Neuronal stem cell (in vitro differentiated cells): ENCODE results near the gene RPL37A.

Source experiments
- DNase-seq: peaks from one replicate; pipeline ENCODE4 v3.0.0-alpha.2; 2013; ENCODE audit warnings: low spot score
- H2AFZ ChIP-seq: one replicate; pipeline ENCODE4 v1.6.1; 2013; ENCODE audit warnings: mild to moderate bottlenecking, low read length, inconsistent platforms
- H2AK5ac ChIP-seq: 2 replicates; pipeline ENCODE4 v1.6.1; 2013; ENCODE audit warnings: low read depth, mild to moderate bottlenecking, inconsistent platforms, low read length, moderate library complexity, mixed read lengths
- H2BK120ac ChIP-seq: 2 replicates; pipeline ENCODE4 v1.6.1; 2013; ENCODE audit warnings: low read depth, mild to moderate bottlenecking, inconsistent platforms, low read length, moderate library complexity, mixed read lengths
- H2BK12ac ChIP-seq: one replicate; pipeline ENCODE4 v1.6.1; 2013; ENCODE audit warnings: low read length, inconsistent platforms
- H2BK15ac ChIP-seq: 2 replicates; pipeline ENCODE4 v1.6.1; 2013; ENCODE audit warnings: mild to moderate bottlenecking, low read length, inconsistent platforms, mixed read lengths
- H2BK5ac ChIP-seq: one replicate; pipeline ENCODE4 v1.6.1; 2013; ENCODE audit warnings: inconsistent platforms, mild to moderate bottlenecking, low read length, moderate library complexity
- H3K14ac ChIP-seq: one replicate; pipeline ENCODE4 v1.6.1; 2013; ENCODE audit warnings: low read length, inconsistent platforms
- H3K18ac ChIP-seq: 2 replicates; pipeline ENCODE4 v1.6.1; 2013; ENCODE audit warnings: low read length, inconsistent platforms
- H3K23ac ChIP-seq: 2 replicates; pipeline ENCODE4 v1.6.1; 2013; ENCODE audit warnings: low read depth, mild to moderate bottlenecking, mixed read lengths, low read length, inconsistent platforms; ENCODE audit not compliant: poor library complexity
- H3K27ac ChIP-seq: replicated peaks from 3 replicates; pipeline ENCODE4 v1.5.1; 2013; ENCODE audit warnings: low read length, inconsistent platforms
- H3K27me3 ChIP-seq, 3 experiments: 2 replicates each; pipeline ENCODE4 v1.6.1; 2013; ENCODE audit warnings: low read length in 3 of 3, mild to moderate bottlenecking in 2 of 3, inconsistent platforms in 1 of 3, low read depth in 1 of 3, mixed read lengths in 1 of 3, moderate library complexity in 1 of 3; ENCODE audit not compliant: control insufficient read depth in 3 of 3, insufficient read depth in 3 of 3
- H3K36me3 ChIP-seq, 2 donors: replicated peaks in 1 of 2; 2 replicates each; pipeline ENCODE4 v1.6.1; 2013; ENCODE audit warnings: low read length in 2 of 2; ENCODE audit not compliant: control insufficient read depth in 2 of 2, insufficient read depth in 2 of 2
- H3K4ac ChIP-seq: 2 replicates; pipeline ENCODE4 v1.6.1; 2013; ENCODE audit warnings: inconsistent platforms, mild to moderate bottlenecking, low read length, moderate library complexity
- H3K4me1 ChIP-seq, 2 donors: 1 replicate in 1 of 2; 2 replicates in 1 of 2; pipeline ENCODE4 v1.6.1; 2013; ENCODE audit warnings: low read length in 2 of 2, low read depth in 1 of 2; ENCODE audit not compliant: control insufficient read depth in 2 of 2, insufficient read depth in 1 of 2
- H3K4me2 ChIP-seq: one replicate; pipeline ENCODE4 v1.6.1; 2013; ENCODE audit warnings: mild to moderate bottlenecking, low read length, inconsistent platforms; ENCODE audit not compliant: insufficient read depth, poor library complexity, severe bottlenecking
- H3K4me3 ChIP-seq, 2 donors: 2 replicates each; pipeline ENCODE4 v1.5.1; 2013; ENCODE audit warnings: low read length in 2 of 2, mild to moderate bottlenecking in 2 of 2, inconsistent platforms in 1 of 2, moderate library complexity in 1 of 2
- H3K79me1 ChIP-seq: one replicate; pipeline ENCODE4 v1.6.1; 2013; ENCODE audit warnings: low read depth, mild to moderate bottlenecking, inconsistent platforms, low read length, moderate library complexity
- H3K9ac ChIP-seq: one replicate; pipeline ENCODE4 v1.6.1; 2013; ENCODE audit warnings: mild to moderate bottlenecking, low read depth, low read length, inconsistent platforms; ENCODE audit not compliant: poor library complexity
- H3K9me3 ChIP-seq, 2 donors: replicated peaks in 1 of 2; 2 replicates each; pipeline versions ENCODE3 to v1.6.1; 2013; ENCODE audit warnings: low read length in 2 of 2, mild to moderate bottlenecking in 2 of 2, inconsistent platforms in 1 of 2, low read depth in 1 of 2, mixed read lengths in 1 of 2, moderate library complexity in 1 of 2; ENCODE audit not compliant: control insufficient read depth in 2 of 2, insufficient read depth in 1 of 2
- H4K8ac ChIP-seq: one replicate; pipeline ENCODE4 v1.6.1; 2013; ENCODE audit warnings: low read depth, mild to moderate bottlenecking, inconsistent platforms, low read length, moderate library complexity
- H4K91ac ChIP-seq: one replicate; pipeline ENCODE4 v1.6.1; 2013; ENCODE audit warnings: low read length, low read depth, mild to moderate bottlenecking, inconsistent platforms; ENCODE audit not compliant: poor library complexity
- WGBS, 2 donors: extraction: QIAGEN DNeasy Blood & Tissue Kit; methylation state at CpG; one replicate each; pipeline ENCODE4 v1.1.7; 2013; ENCODE audit warnings: missing lambda C conversion rate in 2 of 2, mixed read lengths in 1 of 2; ENCODE audit not compliant: insufficient read length in 2 of 2, insufficient replicate concordance in 1 of 2; ENCODE audit errors: extremely low coverage in 2 of 2; 5-methylcytosine and 5-hydroxymethylcytosine counted together

RPL37A gene

GRCh38 chr2:216522892-216523502 lies 24.4 kb downstream of the RPL37A start:
- H2BK12ac ChIP-seq: no peak overlapping the region
- peaks cover 0 to 3% of the 10 kb centered on the region in 2 donors for H3K4me1 ChIP-seq
- H2BK120ac ChIP-seq: no peak overlapping the region
- no peaks in the 10 kb centered on the region for H3K27me3 ChIP-seq
- H3K4me3 ChIP-seq: no peak overlapping the region
- H2AFZ ChIP-seq: no peak overlapping the region
- no peak overlapping the region for H3K23ac ChIP-seq
- H3K18ac ChIP-seq: no peak overlapping the region
- no peak overlapping the region for H2BK5ac ChIP-seq
- no peak overlapping the region for H3K14ac ChIP-seq
- H3K36me3 ChIP-seq: peaks cover 2 to 17% of the 10 kb centered on the region in 2 donors
- H4K8ac ChIP-seq: no peak overlapping the region
- no peak overlapping the region for H3K4me2 ChIP-seq
- H3K4ac ChIP-seq: no peak overlapping the region
- H4K91ac ChIP-seq: no peak overlapping the region
- no peak overlapping the region for H3K27ac ChIP-seq
- no CpG with 5 or more reads among the region's 1 CpG for WGBS, 2 donors
- no peak for DNase-seq
- H3K9ac ChIP-seq: no peak overlapping the region
- H3K79me1 ChIP-seq: no peaks in the 10 kb centered on the region
- no peak overlapping the region for H2BK15ac ChIP-seq
- H2AK5ac ChIP-seq: no peak overlapping the region
- H3K9me3 ChIP-seq: peaks cover 2 to 6% of the 10 kb centered on the region in 2 donors

- Histone ChIP-seq H3K14ac (no peak overlapping the region), H2AFZ (no peak overlapping the region), H2BK12ac (no peak overlapping the region), H3K4me2 (no peak overlapping the region), H3K36me3 (peaks cover 2 to 11% of the 10 kb centered on the region in 2 donors), H3K9me3 (peaks cover 3 to 6% of the 10 kb centered on the region in 2 donors), H2BK15ac (no peak overlapping the region), H2BK5ac (no peak overlapping the region), H3K18ac (no peak overlapping the region), H3K4ac (no peak overlapping the region), H2AK5ac (no peak overlapping the region), H3K23ac (no peak overlapping the region), H3K27ac (no peak overlapping the region), H2BK120ac (no peak overlapping the region), H3K9ac (no peak overlapping the region), H3K4me3 (no peak overlapping the region), H3K27me3 (no peaks in the 10 kb centered on the region), H4K91ac (no peak overlapping the region), H3K79me1 (no peaks in the 10 kb centered on the region), H4K8ac (no peak overlapping the region), H3K4me1 (peaks cover 0 to 2% of the 10 kb centered on the region in 2 donors)
- no peak for DNase-seq
- no CpG with 5 or more reads among the region's 4 CpGs for WGBS, 2 donors
These were observed 27.3 kb downstream of the RPL37A start for GRCh38 chr2:216525972-216526371.

GRCh38 chr2:216526939-216527338 lies 28.3 kb downstream of the RPL37A start:
- Histone ChIP-seq H4K91ac (no peak overlapping the region), H4K8ac (no peak overlapping the region), H3K23ac (no peak overlapping the region), H2BK15ac (no peak overlapping the region), H3K27me3 (no peaks in the 10 kb centered on the region), H3K27ac (no peak overlapping the region), H3K14ac (no peak overlapping the region), H3K4ac (no peak overlapping the region), H3K4me2 (no peak overlapping the region), H2BK120ac (no peak overlapping the region), H2BK12ac (no peak overlapping the region), H3K9me3 (peaks cover 3 to 6% of the 10 kb centered on the region in 2 donors), H3K18ac (no peak overlapping the region), H3K36me3 (peaks cover 0 to 5% of the 10 kb centered on the region in 2 donors), H2AFZ (no peak overlapping the region), H2AK5ac (no peak overlapping the region), H3K4me1 (peaks cover 0 to 2% of the 10 kb centered on the region in 2 donors), H3K4me3 (no peak overlapping the region), H3K9ac (no peak overlapping the region), H2BK5ac (no peak overlapping the region), H3K79me1 (no peaks in the 10 kb centered on the region)
- WGBS, 2 donors: no CpG with 5 or more reads among the region's 1 CpG
- DNase-seq: no peak

GRCh38 chr2:216527600-216527999 lies 29.0 kb downstream of the RPL37A start:
- no peak overlapping the region for H2BK120ac ChIP-seq
- no peak overlapping the region for H2AFZ ChIP-seq
- H3K18ac ChIP-seq: no peak overlapping the region
- H3K9me3 ChIP-seq: peaks cover 3 to 6% of the 10 kb centered on the region in 2 donors
- no peak overlapping the region for H3K4ac ChIP-seq
- H3K36me3 ChIP-seq: peaks cover 0 to 4% of the 10 kb centered on the region in 2 donors
- no peak overlapping the region for H3K14ac ChIP-seq
- H3K79me1 ChIP-seq: no peaks in the 10 kb centered on the region
- H3K4me1 ChIP-seq: peaks cover 0 to 2% of the 10 kb centered on the region in 2 donors
- H3K27ac ChIP-seq: no peak overlapping the region
- H2BK5ac ChIP-seq: no peak overlapping the region
- WGBS, 2 donors: no CpG with 5 or more reads among the region's 1 CpG
- H3K4me2 ChIP-seq: no peak overlapping the region
- no peak overlapping the region for H3K9ac ChIP-seq
- no peak overlapping the region for H2AK5ac ChIP-seq
- H4K91ac ChIP-seq: no peak overlapping the region
- H2BK12ac ChIP-seq: no peak overlapping the region
- H3K4me3 ChIP-seq: no peak overlapping the region
- H3K27me3 ChIP-seq: no peaks in the 10 kb centered on the region
- no peak overlapping the region for H2BK15ac ChIP-seq
- no peak overlapping the region for H3K23ac ChIP-seq
- no peak overlapping the region for H4K8ac ChIP-seq
- no peak for DNase-seq
